Stomach (tissue), 9 donors: Measurements from ENCODE around the gene TEX26. TPM values are rescaled to one million over a fixed set of nuclear protein-coding genes. Genes with fewer than 3 reads are reported as not detected.

Source experiments
- DNase-seq, 2 donors: peaks; one replicate each; pipeline versions ENCODE4 v3.0.0 to v3.0.0-alpha.2; 2013 to 2019
- H3K27ac ChIP-seq, 5 donors: fragments of 200-600 bp in 4 of 5; sonication (generic) in 4 of 5; one replicate each; pipeline ENCODE4 v1.5.1; 2013 to 2019; ENCODE audit warnings: mild to moderate bottlenecking in 1 of 5, moderate library complexity in 1 of 5
- H3K27me3 ChIP-seq, 3 donors: fragments of 200-600 bp; sonication (generic); one replicate each; pipeline ENCODE4 v1.5.1; 2017 to 2019; ENCODE audit warnings: mixed run types in 1 of 3
- H3K36me3 ChIP-seq, 4 donors: fragments of 200-600 bp; sonication (generic); 1 replicate in 3 of 4; 2 replicates in 1 of 4; pipeline ENCODE4 v1.5.1; 2016 to 2019
- H3K4me1 ChIP-seq, 4 donors: fragments of 200-600 bp; sonication (generic); one replicate each; pipeline ENCODE4 v1.5.1; 2016 to 2019
- H3K4me3 ChIP-seq, 4 donors: fragments of 200-600 bp; sonication (generic) in 3 of 4; one replicate each; pipeline ENCODE4 v1.5.1; 2016 to 2019; ENCODE audit warnings: mild to moderate bottlenecking in 1 of 4
- H3K9me3 ChIP-seq, 4 donors: fragments of 200-600 bp; sonication (generic); one replicate each; pipeline ENCODE4 v1.5.1; 2016 to 2019
- EP300 ChIP-seq: sonication (generic); formaldehyde crosslinking; IDR thresholded peaks from one replicate; pipeline ENCODE4 v1.6.1; 2017; ENCODE audit warnings: antibody characterized with exemption
- POLR2A ChIP-seq, 4 donors: fragments of 450-650 bp; IDR thresholded peaks; one replicate each; pipeline ENCODE4 v1.6.1; 2016; ENCODE audit warnings: antibody characterized with exemption in 4 of 4, control low read depth in 2 of 4, mild to moderate bottlenecking in 1 of 4, moderate library complexity in 1 of 4
- POLR2AphosphoS5 ChIP-seq, 3 donors: sonication (generic); formaldehyde crosslinking; IDR thresholded peaks; one replicate each; pipeline ENCODE4 v1.6.1; 2016; ENCODE audit warnings: antibody characterized with exemption in 3 of 3
- WGBS, 5 donors: extraction: QIAGEN DNeasy Blood & Tissue Kit in 3 of 5; methylation state at CpG; one replicate each; pipeline versions ENCODE4 v1.1.5 to v1.1.7; 2013 to 2018; 5-methylcytosine and 5-hydroxymethylcytosine counted together
- intact Hi-C: fragments of 100-400 bp; cut with DNase I; formaldehyde crosslinking; loops from one replicate; pipeline ENCODE4 v1.15.1; 2023; ENCODE audit warnings: low total_unique reads
- polyA plus RNA-seq, 3 donors: library from polyadenylated mRNA; stranded (reverse); fragments of 200-250 nt; gene quantifications; one replicate each; pipeline ENCODE4 v1.2.3, GENCODE V29; 2013
- total RNA-seq, 5 donors: library from RNA; depleted of rRNA; stranded (reverse); fragments of >200 nt; gene quantifications; one replicate each; pipeline versions ENCODE4 v1.1.0 to v1.2.3, GENCODE V29; 2014 to 2016
- TF ChIP-seq, protein P1 (sequence below), 7 experiments: fragments of 450-650 bp in 4 of 7; fragments of 200-600 bp in 3 of 7; sonication (generic) in 3 of 7; IDR thresholded peaks; one replicate each; pipeline ENCODE4 v1.5.1; 2016 to 2019; ENCODE audit warnings: antibody characterized with exemption in 7 of 7, control low read depth in 2 of 7, mild to moderate bottlenecking in 1 of 7
- donor health status: healthy with polysubstance abuse.
- donor health status: Bipolar disorder and iron deficiency.
- donor health status: healthy.

TEX26 gene
- total and polyA plus RNA-seq, 8 donors = 0.50 TPM; not detected in 7

DNA sequence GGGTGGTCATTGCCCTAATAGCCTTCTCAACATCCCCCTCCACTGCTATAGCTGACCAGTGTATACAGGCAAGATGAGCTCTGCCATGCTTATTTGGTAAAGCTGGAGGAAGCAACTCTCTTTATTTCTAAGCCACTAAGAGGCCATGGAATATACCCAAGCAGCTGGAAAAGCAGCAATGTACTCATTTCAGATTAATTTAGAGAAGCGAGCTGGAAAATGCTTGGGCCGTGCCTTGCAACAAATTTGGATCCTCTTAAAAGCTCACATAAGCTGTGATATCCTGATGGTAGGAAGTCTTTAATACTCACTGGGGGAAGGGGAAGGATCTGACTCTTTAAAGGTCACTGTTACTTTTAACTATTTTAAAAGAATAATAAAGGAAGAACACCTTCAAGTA, 77.8 kb downstream of the TEX26 start:
- intact Hi-C loops = no loop called here
- DNase-seq = no peak
- Histone ChIP-seq H3K9me3 (no peaks in the 10 kb centered on the region), H3K4me3 (no peak overlapping the region), H3K4me1 (no peaks in the 10 kb centered on the region), H3K27me3 (peaks cover 0 to 9% (median 0%) of the 10 kb centered on the region in 3 donors), H3K27ac (no peak overlapping the region), H3K36me3 (no peaks in the 10 kb centered on the region)
- TF ChIP-seq EP300 (no peak), POLR2A (IDR thresholded peaks at IDR 0.05) (no peak), POLR2AphosphoS5 (IDR thresholded peaks at IDR 0.05) (no peak)
- TF ChIP-seq, protein P1, sequence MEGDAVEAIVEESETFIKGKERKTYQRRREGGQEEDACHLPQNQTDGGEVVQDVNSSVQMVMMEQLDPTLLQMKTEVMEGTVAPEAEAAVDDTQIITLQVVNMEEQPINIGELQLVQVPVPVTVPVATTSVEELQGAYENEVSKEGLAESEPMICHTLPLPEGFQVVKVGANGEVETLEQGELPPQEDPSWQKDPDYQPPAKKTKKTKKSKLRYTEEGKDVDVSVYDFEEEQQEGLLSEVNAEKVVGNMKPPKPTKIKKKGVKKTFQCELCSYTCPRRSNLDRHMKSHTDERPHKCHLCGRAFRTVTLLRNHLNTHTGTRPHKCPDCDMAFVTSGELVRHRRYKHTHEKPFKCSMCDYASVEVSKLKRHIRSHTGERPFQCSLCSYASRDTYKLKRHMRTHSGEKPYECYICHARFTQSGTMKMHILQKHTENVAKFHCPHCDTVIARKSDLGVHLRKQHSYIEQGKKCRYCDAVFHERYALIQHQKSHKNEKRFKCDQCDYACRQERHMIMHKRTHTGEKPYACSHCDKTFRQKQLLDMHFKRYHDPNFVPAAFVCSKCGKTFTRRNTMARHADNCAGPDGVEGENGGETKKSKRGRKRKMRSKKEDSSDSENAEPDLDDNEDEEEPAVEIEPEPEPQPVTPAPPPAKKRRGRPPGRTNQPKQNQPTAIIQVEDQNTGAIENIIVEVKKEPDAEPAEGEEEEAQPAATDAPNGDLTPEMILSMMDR (IDR thresholded peaks at IDR 0.05) = no peak
- 84 to 94% (median 89%) methylated on average over 2 of the region's 2 CpGs for WGBS, 5 donors

DNA sequence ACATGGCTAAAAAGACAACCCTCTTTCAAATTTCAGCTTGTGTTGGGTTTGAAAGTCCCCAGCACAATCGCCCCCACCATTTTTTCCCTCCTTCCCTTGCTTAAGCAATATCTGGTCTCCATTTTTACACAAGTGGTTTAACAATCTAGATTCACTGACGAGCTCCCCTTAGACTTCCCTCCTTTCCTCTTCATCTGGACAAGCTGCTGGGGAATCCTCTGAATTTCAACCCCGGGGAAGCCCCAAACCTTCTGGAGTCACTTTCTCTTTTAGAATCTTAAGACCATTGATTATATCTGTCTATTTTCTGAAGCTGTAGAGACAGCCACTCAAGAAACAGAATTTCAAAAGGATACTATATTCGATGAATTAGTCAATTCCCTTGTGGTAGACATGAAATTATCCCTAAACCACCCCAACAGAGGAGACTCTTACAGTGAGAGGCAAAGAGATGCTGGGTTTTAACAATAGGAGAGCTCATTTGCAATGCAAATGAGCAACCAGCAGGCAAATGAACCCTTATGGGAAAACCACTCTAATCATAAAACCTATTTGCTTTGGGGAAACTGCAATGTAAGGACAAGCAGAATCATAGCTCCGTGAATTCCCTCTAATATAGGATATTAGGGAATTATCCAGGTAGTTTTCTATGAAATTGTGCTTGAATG, 78.9 kb downstream of the TEX26 start:
- 54 to 65% (median 63%) methylated on average over 5 of the region's 5 CpGs for WGBS, 5 donors
- H3K27ac ChIP-seq = no peak overlapping the region
- H3K4me3 ChIP-seq = no peak overlapping the region
- H3K9me3 ChIP-seq = no peaks in the 10 kb centered on the region
- no peak for DNase-seq
- TF ChIP-seq POLR2A (IDR thresholded peaks at IDR 0.05) = no peak
- TF ChIP-seq EP300 = no peak
- no peak for TF ChIP-seq POLR2AphosphoS5 (IDR thresholded peaks at IDR 0.05)
- TF ChIP-seq, protein P1 (IDR thresholded peaks at IDR 0.05) = no peak
- H3K4me1 ChIP-seq = no peaks in the 10 kb centered on the region
- H3K36me3 ChIP-seq = no peaks in the 10 kb centered on the region
- peaks cover 0 to 9% (median 0%) of the 10 kb centered on the region in 3 donors for H3K27me3 ChIP-seq
- intact Hi-C loops = no loop called here

DNA sequence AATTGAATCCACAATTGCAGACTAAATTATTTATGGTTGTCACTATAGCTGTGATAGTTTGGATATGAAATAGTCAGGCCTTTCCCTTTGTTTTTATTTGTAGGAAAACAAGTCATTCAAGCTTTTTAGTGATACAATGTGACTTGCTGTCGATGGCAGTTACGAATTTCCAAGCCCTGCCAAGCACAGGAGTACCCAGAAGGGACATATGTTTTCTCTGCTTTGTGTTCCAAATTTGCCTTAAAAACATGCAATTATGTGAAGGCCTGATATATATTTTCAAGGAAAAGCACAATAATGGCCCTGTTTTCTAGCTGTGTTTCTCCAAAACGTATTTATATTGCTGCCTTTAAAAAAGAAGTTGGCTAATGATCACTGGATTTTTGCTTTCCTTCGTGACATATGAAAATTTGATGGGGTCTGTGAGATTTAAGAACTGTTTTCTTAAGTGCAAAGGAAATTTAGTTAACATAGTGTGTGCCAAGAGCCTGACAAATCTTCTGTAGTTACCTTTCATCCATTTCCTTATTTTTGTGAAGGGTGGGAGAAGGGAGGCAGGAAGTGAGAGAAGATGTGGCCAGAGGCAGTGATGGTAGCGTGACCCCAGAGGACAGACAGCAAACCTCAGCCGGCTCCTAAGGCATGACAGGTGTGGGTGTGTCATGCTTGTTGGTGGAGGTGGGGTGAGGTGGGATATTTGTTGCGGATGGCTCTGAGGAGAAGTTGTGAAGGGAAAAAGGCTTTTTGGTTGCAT, 79.6 kb downstream of the TEX26 start:
- Histone ChIP-seq H3K27ac (no peak overlapping the region), H3K27me3 (peaks cover 0 to 9% (median 0%) of the 10 kb centered on the region in 3 donors), H3K9me3 (peaks cover 0 to under 1% (median 0%) of the 10 kb centered on the region in 4 donors), H3K4me1 (no peaks in the 10 kb centered on the region), H3K36me3 (no peaks in the 10 kb centered on the region), H3K4me3 (no peak overlapping the region)
- intact Hi-C loops = no loop called here
- TF ChIP-seq, protein P1 (IDR thresholded peaks at IDR 0.05) = no peak
- TF ChIP-seq POLR2AphosphoS5 (IDR thresholded peaks at IDR 0.05) = no peak
- TF ChIP-seq EP300 = no peak
- TF ChIP-seq POLR2A (IDR thresholded peaks at IDR 0.05) = no peak
- WGBS, 5 donors = 71 to 82% (median 73%) methylated on average over 7 of the region's 7 CpGs
- no peak for DNase-seq

DNA sequence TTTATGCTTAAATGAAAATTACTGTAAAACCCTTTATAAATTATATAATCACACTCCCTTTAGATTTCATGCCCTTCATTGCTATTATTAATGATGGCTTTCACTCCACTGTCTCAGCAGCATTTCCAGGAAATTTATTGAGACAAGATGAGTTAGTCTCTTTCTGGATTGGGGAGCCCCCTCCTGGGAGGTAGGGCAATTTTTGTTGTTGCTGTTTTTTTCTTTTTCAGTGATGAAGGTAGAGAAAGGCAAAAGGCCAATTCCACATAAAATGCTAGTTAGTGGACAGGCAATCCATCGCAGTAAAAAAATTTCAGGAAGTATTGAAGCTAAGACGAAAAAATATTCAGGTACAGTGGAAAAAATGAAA, 80.2 kb downstream of the TEX26 start:
- DNase-seq = no peak
- Histone ChIP-seq H3K27ac (no peak overlapping the region), H3K36me3 (no peaks in the 10 kb centered on the region), H3K9me3 (peaks cover 0 to 6% (median 0%) of the 10 kb centered on the region in 4 donors), H3K4me1 (no peaks in the 10 kb centered on the region), H3K27me3 (peaks cover 0 to 9% (median 0%) of the 10 kb centered on the region in 3 donors), H3K4me3 (no peak overlapping the region)
- WGBS, 5 donors = 65 to 74% (median 72%) methylated on average over 2 of the region's 2 CpGs
- intact Hi-C loops = no loop called here
- TF ChIP-seq POLR2A (IDR thresholded peaks at IDR 0.05) (no peak), EP300 (no peak), POLR2AphosphoS5 (IDR thresholded peaks at IDR 0.05) (no peak)
- TF ChIP-seq, protein P1 (IDR thresholded peaks at IDR 0.05) = no peak
